ENCODE results near the gene SPRY4.
"Not testable (repeated sequence)": the region's sequence is repeated elsewhere in the genome, so short reads cannot be mapped to it uniquely, and the experiment has no call there.

SPRY4 gene

DNA sequence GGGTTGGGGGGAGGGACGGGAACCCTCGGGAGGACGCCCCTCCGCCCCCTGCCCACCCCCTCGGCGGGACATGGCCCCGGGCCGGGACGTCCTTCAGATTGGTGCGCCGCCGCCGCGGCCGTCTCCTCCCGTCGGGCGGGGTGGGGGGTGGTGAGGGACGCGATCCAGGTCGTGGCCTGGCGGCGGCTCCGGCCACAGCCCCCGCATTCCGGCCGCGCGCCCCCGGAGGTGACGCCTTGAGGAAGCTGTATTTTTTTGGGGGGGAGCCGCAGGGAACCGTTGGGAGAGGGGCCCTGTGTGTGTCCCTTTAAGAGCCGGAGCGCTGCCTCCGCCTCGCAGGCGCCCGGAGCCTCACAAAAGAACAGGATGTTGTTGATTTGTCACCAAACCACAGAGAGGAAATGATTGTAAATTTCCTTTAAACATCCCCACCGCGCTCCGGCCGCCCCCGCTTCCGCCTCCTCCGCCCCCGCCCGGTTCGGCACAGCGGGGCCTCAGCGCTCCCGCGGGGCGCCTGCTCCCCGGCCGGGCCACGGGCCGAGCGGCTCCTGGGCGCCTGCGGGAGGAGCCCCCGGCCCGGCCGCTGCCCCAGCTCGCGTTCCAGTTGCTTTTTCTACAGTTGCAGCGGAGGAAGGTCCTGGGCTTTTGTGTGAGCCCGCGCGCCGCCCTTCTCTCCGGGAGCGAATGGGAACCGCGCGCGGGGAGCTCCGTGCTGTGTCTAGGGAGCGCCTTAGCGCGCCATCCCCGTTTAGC lies 32.1 kb upstream of the SPRY4 start:
- ChIA-PET POLR2A (interaction anchor here (0.6 to 1.9 kb wide), 7 partner anchors 14 to 1220 kb away, joined by 3 to 22 read pairs (median 5); partner anchors contain the start of gene SPRY4), CTCF (interaction anchor here (0.7 to 4.8 kb wide), 8 partner anchors 25 to 302 kb away, joined by 3 to 28 read pairs (median 4); partner anchors contain the start of gene SPRY4)
- no peak for DNase-seq (ENCODE audit: low read depth, low spot score)
- H3K4me3 ChIP-seq (ENCODE audit: low read depth, low read length), result peak overlapping the region; percentile 61
- TF ChIP-seq, protein P1, sequence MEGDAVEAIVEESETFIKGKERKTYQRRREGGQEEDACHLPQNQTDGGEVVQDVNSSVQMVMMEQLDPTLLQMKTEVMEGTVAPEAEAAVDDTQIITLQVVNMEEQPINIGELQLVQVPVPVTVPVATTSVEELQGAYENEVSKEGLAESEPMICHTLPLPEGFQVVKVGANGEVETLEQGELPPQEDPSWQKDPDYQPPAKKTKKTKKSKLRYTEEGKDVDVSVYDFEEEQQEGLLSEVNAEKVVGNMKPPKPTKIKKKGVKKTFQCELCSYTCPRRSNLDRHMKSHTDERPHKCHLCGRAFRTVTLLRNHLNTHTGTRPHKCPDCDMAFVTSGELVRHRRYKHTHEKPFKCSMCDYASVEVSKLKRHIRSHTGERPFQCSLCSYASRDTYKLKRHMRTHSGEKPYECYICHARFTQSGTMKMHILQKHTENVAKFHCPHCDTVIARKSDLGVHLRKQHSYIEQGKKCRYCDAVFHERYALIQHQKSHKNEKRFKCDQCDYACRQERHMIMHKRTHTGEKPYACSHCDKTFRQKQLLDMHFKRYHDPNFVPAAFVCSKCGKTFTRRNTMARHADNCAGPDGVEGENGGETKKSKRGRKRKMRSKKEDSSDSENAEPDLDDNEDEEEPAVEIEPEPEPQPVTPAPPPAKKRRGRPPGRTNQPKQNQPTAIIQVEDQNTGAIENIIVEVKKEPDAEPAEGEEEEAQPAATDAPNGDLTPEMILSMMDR (IDR thresholded peaks at IDR 0.05; ENCODE audit: insufficient read depth, low read length, missing control alignments), result no peak

DNA sequence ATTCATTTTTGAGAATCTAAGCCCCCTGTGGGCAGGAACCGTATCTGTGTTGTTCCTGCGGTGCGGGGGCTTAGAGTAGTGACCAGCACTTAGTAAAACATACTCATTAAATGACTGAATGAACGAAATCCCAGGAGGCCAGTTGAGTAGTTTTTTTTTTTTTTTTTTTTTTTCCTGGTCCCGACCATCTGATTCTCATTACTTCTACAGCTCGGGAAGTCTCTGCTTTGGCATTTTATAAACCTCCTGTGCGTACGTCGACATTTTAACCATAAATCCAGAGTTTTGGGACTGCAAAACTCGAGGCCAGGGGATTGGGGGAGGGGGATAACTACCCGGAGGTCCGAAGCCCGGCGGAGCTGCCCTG lies 31.5 kb upstream of the SPRY4 start:
- H3K4me3 ChIP-seq (ENCODE audit: low read depth, low read length), result peak overlapping the region; percentile 61
- TF ChIP-seq, protein P1 (IDR thresholded peaks at IDR 0.05; ENCODE audit: insufficient read depth, low read length, missing control alignments), result no peak
- DNase-seq (ENCODE audit: low read depth, low spot score), result no peak
- CTCF ChIA-PET, result interaction anchor here (0.9 to 4.8 kb wide), 6 partner anchors 25 to 204 kb away, joined by 3 to 28 read pairs (median 4); no protein-coding TSS in a partner anchor
- POLR2A ChIA-PET, result interaction anchor here (0.6 to 1.9 kb wide), 7 partner anchors 14 to 1220 kb away, joined by 3 to 22 read pairs (median 5); partner anchors contain the start of gene SPRY4

DNA sequence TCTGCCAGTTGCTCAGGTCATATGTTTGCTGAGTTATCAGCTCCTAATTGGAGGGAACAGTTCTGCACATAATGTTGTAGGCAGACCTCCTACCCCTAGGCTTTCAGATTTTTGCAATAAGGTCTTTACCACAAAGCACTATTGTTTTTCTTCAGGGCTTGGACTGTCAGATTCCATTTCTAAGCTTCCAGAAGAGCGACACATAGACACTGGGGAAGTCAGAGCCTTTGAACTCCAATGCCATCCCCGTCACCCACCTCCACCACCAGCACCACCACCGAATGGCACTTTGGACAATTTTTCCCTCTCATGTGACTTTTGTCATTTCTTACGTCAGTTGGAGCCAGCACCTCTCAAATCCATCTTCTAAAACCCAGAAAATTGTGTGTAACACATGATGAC lies 28.3 kb upstream of the SPRY4 start:
- TF ChIP-seq, protein P1 (IDR thresholded peaks at IDR 0.05; ENCODE audit: insufficient read depth, low read length, missing control alignments), result no peak
- no peak for DNase-seq (ENCODE audit: low read depth, low spot score)
- ChIA-PET POLR2A (no interaction called here), CTCF (no interaction called here)
- no peak overlapping the region for H3K4me3 ChIP-seq (ENCODE audit: low read depth, low read length)

DNA sequence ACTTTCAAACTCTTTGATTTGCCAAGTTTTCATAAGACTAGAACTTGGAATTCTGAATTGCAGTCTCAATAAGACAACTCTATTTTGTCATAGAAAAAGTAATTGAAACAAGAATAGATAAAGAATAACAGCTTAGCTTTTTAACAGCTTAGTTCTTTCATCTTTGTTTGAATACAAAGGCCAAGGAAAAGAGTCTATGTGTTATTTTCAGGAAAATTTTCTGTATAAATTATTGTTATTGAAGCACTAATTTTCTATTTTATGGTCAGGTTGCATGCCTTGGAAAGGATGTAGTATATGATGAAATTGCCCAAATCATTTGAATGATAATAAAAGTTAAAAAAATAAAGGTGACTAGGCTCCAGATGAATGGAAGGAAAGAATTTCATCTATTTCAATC lies 25.2 kb upstream of the SPRY4 start:
- ChIA-PET POLR2A (no interaction called here), CTCF (no interaction called here)
- no peak overlapping the region for H3K4me3 ChIP-seq (ENCODE audit: low read depth, low read length)
- no peak for DNase-seq (ENCODE audit: low read depth, low spot score)
- TF ChIP-seq, protein P1 (IDR thresholded peaks at IDR 0.05; ENCODE audit: insufficient read depth, low read length, missing control alignments), result no peak

DNA sequence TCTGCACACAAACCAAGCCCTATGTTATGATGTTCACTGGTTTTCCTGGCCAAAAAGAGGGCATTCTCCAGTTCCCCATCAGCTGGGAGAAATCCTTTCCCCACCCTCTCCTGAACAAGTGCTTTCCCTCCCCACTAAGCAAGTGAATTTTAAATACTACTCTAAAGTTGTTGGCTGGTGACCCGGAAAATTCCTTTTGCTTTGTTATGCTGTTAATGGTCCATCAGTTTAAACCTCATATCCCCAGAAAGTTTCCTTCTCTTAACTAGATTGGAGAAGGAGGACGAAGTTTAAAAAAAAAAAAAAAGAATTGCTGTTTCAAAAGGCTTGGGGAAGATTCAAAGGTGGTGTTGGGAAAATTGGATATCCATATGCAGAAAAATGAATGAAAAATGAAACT lies 21.9 kb upstream of the SPRY4 start:
- ChIA-PET CTCF (interaction anchor here (2.8 kb wide), 1 partner anchor 202 kb away, joined by 13 read pairs; no protein-coding TSS in a partner anchor), POLR2A (no interaction called here)
- DNase-seq (ENCODE audit: low read depth, low spot score), result no peak
- TF ChIP-seq, protein P1 (IDR thresholded peaks at IDR 0.05; ENCODE audit: insufficient read depth, low read length, missing control alignments), result no peak
- no peak overlapping the region for H3K4me3 ChIP-seq (ENCODE audit: low read depth, low read length)

DNA sequence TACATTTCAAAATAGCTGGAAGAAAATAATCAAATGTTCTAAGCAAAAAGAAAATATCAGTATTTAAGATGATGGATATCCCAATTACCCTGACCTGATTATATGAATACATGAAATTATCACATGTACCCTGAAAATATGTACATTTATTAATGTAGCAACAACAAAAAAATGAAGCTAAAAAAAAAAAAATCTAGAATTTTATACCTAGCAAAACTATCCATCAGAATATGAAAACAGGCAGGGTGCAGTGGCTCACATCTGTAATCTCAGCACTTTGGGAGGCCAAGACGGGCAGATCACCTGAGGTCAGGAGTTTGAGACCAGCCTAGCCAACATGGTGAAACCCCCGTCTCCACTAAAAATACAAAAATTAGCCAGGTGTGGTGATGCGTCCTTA lies 20.1 kb upstream of the SPRY4 start:
- DNase-seq (ENCODE audit: low read depth, low spot score); POLR2A ChIA-PET; H3K4me3 ChIP-seq (ENCODE audit: low read depth, low read length): not testable (repeated sequence)
- CTCF ChIA-PET, result interaction anchor here (1.4 to 2.8 kb wide), 2 partner anchors 11 to 204 kb away, joined by 7 to 13 read pairs; no protein-coding TSS in a partner anchor

All from AG04449 (cell line).